PC-9 (cell line): ENCODE results near the gene MED9.

Experiments
- CTCF ChIP-seq: fragments of 200-600 bp; sonication (generic); conservative IDR thresholded peaks from 2 replicates; pipeline ENCODE4 v1.6.1; 2017; ENCODE audit warnings: mixed run types, antibody characterized with exemption, mild to moderate bottlenecking, moderate library complexity
- EZH2 ChIP-seq: fragments of 200-600 bp; sonication (generic); IDR thresholded peaks from 2 replicates; pipeline ENCODE4 v1.8.0; 2017; ENCODE audit warnings: antibody characterized with exemption, low read depth

GRCh38 chr17:17492571-17492970 lies 15.8 kb downstream of the MED9 start:
- TF ChIP-seq CTCF (no peak), EZH2 (no peak)
